HG02798 (cell line): ENCODE results near the gene PODXL2.
"Not testable (repeated sequence)": the region's sequence is repeated elsewhere in the genome, so short reads cannot be mapped to it uniquely, and the experiment has no call there.

ENCODE experiments used
- ATAC-seq: cut with Tn5 transposase; IDR thresholded peaks from one replicate; pipeline ENCODE4 v1.9.1; 2021; ENCODE audit warnings: mild to moderate bottlenecking; ENCODE audit not compliant: unreplicated experiment, poor library complexity

Gene PODXL2

DNA sequence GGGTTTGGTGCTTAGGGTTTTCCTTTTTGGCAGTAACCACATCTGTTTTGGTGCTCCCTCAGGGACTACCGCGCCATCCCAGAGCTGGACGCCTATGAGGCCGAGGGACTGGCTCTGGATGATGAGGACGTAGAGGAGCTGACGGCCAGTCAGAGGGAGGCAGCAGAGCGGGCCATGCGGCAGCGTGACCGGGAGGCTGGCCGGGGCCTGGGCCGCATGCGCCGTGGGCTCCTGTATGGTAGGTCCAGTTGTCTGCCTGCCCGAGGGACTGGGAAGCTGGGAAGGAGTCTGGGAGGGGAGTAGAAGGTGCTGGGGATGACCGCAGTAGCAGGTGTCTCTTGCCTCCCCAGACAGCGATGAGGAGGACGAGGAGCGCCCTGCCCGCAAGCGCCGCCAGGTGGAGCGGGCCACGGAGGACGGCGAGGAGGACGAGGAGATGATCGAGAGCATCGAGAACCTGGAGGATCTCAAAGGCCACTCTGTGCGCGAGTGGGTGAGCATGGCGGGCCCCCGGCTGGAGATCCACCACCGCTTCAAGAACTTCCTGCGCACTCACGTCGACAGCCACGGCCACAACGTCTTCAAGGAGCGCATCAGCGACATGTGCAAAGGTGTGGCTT, 24.3 kb upstream of the PODXL2 start:
- ATAC-seq, result no peak

DNA sequence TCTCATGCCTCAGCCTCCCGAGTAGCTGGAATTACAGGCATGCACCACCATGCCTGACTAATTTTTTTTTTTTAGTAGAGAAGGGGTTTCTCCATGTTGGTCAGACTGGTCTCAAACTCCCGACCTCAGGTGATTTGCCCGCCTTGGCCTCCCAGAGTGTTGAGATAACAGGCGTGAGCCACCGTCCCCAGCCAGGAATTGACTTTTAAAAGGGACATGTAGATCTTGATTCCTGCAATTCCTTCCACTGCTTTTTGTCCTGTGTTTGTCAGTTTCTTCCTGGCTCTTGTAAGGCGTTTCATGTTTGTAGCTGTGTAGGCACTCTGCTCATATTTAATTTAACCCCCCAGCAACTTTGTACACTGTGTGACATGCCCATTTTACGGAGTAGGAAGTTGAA, 23.4 kb upstream of the PODXL2 start:
- ATAC-seq, result not testable (repeated sequence)

- no peak for ATAC-seq
These were observed 22.7 kb upstream of the PODXL2 start for GRCh38 chr3:127606086-127606805.

GRCh38 chr3:127606981-127607595, 21.9 kb upstream of the PODXL2 start:
- no peak for ATAC-seq

DNA sequence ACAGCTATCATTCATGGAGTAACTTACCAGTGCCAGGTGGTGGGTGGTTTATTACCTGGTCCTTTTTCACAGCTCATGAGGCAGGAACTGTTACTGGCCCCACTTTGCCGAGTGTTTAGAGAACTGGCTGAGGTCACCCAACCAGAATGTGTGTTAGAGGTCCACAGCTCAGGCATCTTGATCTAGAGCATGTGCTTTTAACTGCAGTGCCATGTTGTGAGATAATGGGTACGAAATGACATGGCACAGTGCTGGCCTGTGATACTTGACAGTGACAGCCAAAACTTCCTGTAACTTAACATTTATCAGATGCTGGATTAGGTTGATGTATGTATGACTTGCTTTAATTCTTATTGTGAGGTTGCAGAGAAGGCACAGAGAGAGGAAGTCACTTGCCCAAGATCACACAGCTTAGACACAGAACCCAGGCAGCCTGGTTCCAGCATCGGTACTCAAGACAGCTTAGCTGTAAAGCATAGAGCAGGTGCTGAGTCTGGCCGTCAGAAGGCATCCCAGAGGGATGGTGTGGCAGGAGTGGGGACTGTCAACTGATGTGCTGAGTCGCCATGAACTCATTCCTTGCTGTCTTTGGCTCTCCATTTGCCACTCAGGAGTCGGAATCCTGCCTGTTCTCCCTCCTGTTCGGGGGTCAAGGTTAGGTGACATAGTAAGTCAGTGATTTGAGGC, 21.2 kb upstream of the PODXL2 start:
- ATAC-seq, result no peak

DNA sequence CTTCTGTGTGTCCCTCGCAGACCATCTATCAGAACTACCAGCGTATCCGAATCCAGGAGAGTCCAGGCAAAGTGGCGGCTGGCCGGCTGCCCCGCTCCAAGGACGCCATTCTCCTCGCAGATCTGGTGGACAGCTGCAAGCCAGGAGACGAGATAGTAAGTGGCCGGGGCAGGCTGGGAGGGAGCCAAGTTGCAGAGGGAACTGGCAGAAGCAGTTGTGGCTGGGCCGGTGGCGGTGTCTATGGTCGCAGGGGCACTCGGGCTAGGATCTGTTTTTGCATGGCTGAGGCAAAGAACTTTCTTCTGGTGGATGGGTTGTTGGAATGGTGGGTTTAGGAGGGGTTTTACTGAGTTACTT, 20.6 kb upstream of the PODXL2 start:
- no peak for ATAC-seq

DNA sequence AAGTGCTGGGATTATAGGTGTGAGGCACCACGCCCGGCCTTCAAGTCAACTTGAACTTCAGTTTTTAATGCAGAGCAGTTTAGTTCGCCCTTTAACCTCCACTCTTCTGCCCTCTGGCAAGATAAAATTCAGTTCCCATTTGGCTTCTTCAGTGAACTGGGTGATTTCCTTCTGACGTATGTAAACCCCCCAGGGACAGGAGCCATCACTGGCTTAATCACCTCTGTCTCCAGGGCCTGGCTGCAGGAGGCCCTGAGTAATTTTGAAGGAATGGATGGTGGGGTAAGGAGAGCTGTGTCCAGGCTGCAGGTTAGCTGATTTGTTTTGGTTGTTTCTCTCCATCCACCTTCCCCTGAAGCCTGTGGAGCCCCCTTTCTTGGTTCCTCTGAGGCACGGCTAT, 18.9 kb upstream of the PODXL2 start:
- no peak for ATAC-seq

DNA sequence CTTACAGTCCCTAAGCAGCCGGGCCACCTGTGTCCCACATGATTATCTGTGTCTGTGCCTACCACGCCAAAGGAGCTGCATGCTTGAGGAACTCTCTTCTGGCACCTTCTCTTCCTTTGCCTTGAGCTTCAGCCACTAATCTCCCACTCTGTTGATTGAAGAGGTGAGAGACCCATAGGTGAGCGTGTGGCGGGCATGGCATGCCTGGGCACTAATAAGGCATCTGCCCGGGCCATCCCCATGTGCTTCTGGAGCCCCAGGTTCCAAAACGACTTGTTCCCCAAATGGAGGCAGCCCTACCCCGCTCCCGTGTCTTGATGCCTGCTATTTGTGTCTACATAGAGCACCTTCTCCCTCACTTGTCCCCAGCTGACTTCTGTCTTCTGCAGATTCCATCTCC, 17.7 kb upstream of the PODXL2 start:
- no peak for ATAC-seq

DNA sequence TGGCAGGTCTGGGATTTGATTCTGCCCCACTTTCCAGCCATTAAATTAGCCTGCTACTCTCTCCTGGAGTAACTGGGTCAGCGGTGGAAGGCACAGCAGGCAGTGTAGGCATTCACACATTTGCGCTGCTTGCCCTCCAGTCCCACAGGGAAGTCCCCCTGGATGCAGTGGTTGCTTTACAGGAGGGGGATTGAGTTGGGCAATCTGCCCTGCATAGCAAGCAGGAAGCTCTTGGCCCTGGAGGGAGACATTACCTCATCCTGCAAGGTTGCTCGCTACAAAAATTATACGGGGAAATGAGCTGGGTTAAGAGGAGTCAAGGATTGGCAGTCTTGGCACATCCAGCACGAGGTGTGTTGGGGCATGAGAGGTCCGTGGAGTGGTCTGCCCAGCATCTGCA, 16.0 kb upstream of the PODXL2 start:
- ATAC-seq, result no peak

DNA sequence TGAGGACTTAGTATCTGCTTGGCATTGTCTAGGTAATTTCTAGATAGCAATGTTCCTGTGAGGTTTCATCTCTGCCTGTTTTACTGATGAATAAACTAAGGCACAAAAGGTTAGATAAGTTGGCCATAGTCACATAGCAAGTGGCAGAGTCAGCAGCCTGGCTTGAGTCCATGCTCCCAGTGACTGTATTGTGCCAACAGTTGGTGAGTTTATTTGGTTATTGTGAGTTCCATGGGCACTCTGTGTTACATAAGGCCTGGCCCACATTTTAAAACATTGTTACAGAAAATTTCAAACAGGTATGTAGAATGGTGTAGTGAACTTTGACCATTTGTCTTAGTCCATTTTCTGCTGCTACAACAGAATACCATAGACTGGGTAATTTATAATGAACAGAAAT, 15.6 kb upstream of the PODXL2 start:
- ATAC-seq, result no peak

GRCh38 chr3:127614928-127615589, 13.9 kb upstream of the PODXL2 start:
- ATAC-seq, result no peak

DNA sequence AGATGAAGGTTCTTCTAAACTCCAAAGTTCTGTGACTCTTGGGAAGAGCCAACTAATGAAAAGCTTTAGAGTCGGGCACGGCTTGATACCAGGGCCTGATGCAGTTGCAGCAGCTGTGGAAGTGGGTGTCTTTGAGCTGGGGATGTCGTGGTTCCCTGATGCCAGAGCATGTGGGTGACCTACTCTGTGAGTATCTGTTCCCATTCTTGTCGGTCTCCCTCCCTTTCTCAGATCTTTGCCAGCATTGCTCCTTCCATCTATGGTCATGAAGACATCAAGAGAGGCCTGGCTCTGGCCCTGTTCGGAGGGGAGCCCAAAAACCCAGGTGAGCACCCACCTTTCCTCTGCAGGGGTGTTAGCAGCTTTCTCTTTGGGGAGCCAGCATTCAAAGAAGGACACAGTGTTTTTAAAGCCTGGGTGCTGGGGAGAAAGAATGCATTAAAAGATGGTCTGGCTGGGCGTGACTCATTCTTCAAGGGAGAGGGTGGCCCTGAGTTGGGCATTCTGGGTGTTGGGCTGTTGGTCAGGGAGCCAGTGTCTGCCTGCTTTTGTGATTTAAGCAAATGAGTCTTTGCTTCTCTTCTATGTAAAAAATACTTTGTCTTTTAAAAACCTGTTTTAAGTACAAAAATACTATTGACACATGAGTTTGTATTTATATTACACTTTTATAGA, 13.2 kb upstream of the PODXL2 start:
- no peak for ATAC-seq

- ATAC-seq, result no peak
These were observed 12.0 kb upstream of the PODXL2 start for GRCh38 chr3:127616836-127617605.

GRCh38 chr3:127618891-127619290, 10.1 kb upstream of the PODXL2 start:
- ATAC-seq, result no peak

DNA sequence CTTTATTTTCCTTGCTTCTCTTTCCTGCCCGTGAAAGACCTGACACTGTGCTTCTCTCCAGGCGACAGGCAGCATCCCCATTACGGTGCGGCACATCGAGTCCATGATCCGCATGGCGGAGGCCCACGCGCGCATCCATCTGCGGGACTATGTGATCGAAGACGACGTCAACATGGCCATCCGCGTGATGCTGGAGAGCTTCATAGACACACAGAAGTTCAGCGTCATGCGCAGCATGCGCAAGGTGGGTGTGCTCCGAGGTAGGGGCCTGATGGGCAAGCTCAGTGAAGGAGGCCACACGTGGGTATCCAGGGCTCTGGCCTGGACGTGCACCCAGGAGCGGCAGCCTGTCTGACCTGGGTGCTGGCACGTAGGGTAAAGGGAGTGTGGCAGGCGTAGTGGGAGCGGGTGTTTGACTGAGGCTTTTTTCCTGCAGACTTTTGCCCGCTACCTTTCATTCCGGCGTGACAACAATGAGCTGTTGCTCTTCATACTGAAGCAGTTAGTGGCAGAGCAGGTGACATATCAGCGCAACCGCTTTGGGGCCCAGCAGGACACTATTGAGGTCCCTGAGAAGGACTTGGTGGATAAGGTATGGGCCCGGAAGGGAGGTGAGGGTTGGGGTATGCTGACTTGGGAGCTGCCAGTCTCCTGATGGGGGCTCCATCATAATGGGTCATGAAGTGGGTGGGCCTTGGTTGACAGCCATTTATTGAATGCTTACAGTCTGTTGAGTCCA, 8.2 kb upstream of the PODXL2 start:
- ATAC-seq, result no peak

DNA sequence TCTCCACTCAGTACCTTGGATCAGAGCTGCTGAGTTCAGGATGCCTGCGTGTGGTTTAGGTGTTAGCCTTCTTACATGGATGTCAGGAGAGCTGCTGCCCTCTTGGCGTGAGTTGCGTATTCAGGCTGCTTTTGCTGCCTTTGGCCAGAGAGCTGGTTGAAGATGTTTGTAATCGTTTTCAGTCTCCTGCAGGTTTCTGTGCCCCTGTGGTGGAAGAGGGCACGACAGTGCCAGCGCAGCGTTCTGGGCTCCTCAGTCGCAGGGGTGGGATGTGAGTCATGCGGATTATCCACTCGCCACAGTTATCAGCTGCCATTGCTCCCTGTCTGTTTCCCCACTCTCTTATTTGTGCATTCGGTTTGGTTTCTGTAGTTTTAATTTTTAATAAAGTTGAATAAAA, 7.0 kb upstream of the PODXL2 start:
- no peak for ATAC-seq

DNA sequence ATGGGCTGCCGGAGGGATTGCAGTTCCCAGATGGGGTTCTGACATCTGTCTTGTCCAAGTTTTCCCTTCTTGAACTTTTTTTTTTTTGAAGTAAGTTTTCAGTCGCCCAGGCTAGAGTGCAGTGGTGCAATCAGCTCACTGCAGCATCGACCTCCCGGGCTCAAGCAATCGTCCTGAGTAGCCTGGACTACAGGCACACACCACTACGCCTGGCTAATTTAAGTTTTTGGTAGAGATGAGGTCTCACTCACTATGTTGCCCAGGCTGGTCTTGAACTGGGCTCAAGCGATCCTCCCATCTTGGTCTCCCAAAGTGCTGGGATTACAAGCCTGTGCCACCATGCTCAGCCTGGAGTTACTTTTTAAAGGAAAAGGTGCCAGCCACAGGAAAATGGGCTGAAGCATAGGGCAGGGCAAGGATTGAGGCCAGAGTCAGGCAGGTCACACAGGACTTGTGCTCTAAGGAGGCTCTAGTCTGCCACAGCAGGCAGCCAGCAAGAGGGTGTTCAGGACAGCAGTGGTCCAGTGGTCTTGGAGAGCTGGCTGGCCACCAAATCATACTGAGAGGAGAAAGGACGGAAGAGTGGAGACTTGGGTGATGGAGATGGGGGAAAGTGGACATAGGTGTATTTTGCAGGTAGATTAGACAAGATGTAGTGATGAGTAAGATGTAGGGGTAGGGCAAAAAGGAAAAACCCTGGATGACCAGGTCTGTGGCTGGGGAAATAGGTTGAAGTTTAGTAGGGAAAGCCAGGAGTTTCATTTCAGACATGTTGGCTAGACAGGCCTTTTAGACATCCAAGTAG, 6.0 kb upstream of the PODXL2 start:
- ATAC-seq, result no peak

GRCh38 chr3:127624063-127624462, 4.9 kb upstream of the PODXL2 start:
- no peak for ATAC-seq
